Endothelial cell of hepatic sinusoid (primary cell): ENCODE data around the gene SOX18.

Experiments
- in situ Hi-C: cut with HindIII; loops from 2 replicates; pipeline ENCODE4 v1.10.0; 2017; ENCODE audit warnings: low sequenced_read_pairs

SOX18 gene

DNA sequence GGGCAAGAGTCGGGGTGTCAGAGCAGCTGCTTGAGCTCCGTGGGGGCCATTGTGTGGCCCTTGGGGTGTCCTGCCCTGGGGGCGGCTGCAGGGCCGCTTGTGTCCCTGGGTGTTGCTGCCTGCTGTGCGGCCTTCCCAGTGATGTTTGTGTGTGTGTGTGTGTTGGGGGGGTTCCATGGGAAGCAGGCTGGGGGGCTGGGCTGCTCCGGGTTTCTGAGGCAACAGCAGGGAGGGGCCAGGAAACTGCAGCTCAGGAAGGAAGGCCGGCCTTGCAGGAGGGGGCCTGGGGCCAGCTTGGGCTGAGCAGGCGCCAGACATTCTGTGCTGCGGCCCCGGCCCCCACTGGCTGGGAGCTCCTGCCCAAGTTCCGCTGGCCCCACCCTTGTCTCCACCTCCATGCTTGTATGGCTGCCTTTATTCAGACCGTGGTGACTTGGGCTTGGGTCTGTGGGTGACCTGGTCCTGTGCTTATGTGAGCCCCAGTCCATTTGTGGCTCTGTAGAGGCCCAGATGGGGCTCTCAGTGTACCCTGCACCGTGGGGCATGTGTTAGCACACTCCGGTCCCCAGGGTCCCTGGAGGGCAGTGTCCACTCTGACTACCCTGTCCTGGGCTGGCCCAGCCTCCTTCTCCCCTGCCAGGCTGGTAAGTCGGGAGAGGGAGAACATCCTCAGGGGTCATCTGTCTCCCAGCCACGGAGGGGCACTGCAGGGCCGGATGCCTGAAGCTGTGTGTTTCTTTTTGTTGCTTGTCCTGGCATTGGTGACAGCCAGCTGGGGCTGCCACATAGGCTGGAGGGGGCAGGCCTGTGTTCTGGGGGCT, 4.6 kb upstream of the SOX18 start:
- in situ Hi-C loops: loop anchor here (5.0 to 10.0 kb wide), 2 partner anchors 58 to 179 kb away; no protein-coding TSS in a partner anchor

GRCh38 chr20:64052987-64053840, 3.8 kb upstream of the SOX18 start:
- in situ Hi-C loops: loop anchor here (5.0 to 10.0 kb wide), 2 partner anchors 59 to 178 kb away; no protein-coding TSS in a partner anchor

DNA sequence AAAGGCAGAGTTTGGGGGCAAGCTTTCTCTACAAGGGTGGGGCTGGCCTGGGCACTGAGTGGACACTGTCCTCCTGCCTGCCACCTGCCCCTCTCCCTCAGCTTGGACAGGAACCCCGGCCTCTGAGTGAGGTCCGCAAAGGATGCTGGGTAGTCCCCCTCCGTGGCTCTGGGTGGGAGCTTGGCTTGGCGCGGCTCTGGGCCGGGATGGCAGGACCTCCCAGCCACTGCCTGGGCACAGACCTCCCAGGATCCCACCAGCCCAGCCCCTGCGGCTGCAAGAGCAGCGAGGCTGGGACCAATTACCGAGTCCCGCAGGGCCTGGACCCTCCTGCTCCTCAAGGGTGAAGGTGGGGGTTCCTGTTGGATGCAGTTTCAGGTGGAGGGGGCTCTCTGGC, 2.9 kb upstream of the SOX18 start:
- in situ Hi-C loops: loop anchor here (5.0 to 10.0 kb wide), 2 partner anchors 60 to 178 kb away; no protein-coding TSS in a partner anchor

GRCh38 chr20:64051561-64052325, 2.3 kb upstream of the SOX18 start:
- in situ Hi-C loops: loop anchor here (5.0 to 10.0 kb wide), 2 partner anchors 61 to 177 kb away; no protein-coding TSS in a partner anchor

DNA sequence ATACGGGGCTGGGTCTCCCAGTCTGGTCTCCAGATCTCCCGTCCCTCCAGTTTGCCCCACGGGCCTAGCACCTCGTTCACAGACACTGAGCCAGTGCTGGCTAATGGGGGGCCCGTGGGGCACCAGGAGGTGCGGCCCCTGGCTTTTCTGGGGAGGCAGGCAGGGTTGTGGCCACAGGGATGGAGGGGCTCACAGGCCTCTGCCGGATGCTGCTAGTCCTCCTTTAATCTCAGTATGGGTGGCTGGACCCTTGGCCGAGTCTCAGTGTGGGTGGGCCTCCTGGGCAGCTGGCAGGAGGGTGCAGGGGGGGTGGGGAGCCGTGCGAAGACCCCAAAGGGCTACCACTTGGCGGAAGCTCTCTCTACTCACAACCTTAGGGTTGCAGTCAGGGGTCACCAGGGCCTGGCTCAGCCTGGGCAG, 1.6 kb upstream of the SOX18 start:
- in situ Hi-C loops: loop anchor here (5.0 to 10.0 kb wide), 2 partner anchors 61 to 176 kb away; no protein-coding TSS in a partner anchor

- in situ Hi-C loops: loop anchor here (5.0 to 10.0 kb wide), 2 partner anchors 62 to 176 kb away; no protein-coding TSS in a partner anchor
Observed at GRCh38 chr20:64050261-64051032, 1.0 kb upstream of the SOX18 start.

- in situ Hi-C loops: loop anchor here (5.0 to 10.0 kb wide), 2 partner anchors 62 to 175 kb away; no protein-coding TSS in a partner anchor
Observed at GRCh38 chr20:64049878-64050260, 430 bp upstream of the SOX18 start.

DNA sequence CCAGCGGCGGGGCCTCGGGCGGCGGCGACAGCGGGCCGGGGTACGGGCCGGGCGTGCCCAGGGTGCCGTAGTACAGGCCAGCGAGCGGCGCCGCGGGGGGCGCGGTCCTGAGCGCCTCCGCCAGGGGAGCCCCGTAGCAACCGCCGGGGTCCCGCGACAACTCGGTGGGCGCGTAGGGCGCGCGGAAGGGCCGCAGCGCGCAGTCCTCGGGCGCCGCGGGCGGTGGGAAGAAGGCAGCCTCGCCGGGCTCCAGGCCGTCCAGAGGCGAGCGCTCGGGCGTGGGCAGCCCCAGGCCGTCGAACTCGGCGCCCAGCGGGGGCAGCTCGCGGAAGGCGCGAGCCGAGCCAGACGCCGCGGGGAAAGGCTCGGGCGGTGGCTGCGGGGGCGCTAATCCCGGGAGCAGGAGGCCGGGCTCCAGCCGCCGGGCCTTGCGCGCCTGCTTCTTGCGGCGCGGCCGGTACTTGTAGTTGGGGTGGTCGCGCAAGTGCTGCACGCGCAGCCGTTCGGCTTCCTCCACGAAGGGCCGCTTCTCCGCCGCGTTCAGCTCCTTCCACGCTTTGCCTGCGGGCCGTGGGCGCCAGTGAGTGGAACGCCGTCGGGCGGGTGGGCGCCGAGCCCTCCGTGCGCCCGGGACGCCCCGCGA, 916 bp downstream of the SOX18 start:
- in situ Hi-C loops: no loop called here

- in situ Hi-C loops: no loop called here
Observed at GRCh38 chr20:64047968-64048401, 1.5 kb downstream of the SOX18 start.

GRCh38 chr20:64047046-64047389, 2.4 kb downstream of the SOX18 start:
- in situ Hi-C loops: no loop called here

- in situ Hi-C loops: no loop called here
Observed at GRCh38 chr20:64045346-64046011, 4.0 kb downstream of the SOX18 start.

- in situ Hi-C loops: no loop called here
Observed at GRCh38 chr20:64044484-64045247, 4.8 kb downstream of the SOX18 start.

DNA sequence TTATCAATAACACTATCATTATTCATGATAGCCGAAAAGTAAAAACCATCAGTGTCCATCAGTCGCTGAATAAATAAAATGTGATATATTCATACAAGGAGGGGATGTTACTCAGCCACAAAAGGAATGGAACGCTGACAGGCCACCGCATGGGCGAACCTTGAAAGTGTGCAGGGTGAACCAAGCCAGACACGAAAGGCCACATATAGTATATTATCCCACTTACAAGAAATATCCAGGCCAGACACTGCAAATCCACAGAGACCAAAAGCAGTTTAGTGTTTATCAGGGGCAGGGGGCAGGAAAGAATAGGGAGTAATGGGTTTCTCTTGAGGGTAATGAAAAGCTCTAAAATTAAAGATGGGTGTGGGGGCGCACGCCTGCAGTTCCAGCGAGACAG, 5.7 kb downstream of the SOX18 start:
- in situ Hi-C loops: no loop called here

DNA sequence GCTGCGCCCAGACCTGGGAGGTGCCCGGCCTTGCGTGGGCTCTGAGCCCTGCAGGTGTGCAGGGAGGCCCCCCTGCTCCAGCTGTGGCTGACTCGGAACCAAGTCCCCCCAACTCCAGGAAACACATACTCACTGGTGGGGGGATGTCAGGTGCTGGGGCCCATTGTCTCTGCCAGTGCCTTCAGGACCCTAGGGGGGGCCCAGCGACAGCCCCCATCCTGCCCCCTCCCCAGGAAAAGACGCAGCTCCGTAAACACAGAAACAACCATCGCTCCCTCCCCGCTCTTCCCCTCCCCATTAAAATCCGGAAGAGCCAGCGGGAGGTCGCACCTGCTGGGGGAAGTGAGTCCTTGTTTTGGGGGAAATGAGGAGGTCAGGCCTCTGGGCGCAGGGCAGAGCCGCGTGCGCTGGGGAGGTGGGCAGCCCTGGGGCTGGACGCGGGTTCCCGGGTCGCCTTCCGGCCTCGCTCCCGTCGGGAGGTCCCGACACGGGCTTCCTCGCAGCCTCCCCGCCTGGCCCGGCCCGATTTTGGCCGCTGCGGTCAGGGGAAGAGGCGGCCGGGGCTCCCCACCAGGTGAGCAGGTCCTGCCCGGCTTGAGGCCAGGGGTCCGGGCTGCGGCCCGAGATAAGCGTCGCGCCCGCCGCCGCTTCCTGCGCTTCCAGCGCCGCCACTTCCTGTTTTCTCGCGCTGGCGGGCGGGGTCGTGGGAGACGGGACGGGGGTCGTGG, 7.2 kb downstream of the SOX18 start:
- in situ Hi-C loops: no loop called here

DNA sequence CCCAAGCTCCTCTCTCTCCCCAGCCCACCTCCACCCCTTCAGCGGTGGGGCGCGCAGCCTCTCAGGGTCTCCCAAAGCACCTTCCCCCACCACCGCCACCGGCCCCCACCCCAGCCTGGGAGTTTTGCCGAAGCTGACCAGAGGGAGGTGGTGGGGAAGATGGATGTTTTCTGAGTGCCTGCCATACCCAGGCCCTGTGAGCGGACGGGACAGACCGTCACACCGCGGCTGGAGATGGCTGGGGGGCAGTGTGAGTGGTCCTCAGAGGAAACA, 7.7 kb downstream of the SOX18 start:
- in situ Hi-C loops: no loop called here

DNA sequence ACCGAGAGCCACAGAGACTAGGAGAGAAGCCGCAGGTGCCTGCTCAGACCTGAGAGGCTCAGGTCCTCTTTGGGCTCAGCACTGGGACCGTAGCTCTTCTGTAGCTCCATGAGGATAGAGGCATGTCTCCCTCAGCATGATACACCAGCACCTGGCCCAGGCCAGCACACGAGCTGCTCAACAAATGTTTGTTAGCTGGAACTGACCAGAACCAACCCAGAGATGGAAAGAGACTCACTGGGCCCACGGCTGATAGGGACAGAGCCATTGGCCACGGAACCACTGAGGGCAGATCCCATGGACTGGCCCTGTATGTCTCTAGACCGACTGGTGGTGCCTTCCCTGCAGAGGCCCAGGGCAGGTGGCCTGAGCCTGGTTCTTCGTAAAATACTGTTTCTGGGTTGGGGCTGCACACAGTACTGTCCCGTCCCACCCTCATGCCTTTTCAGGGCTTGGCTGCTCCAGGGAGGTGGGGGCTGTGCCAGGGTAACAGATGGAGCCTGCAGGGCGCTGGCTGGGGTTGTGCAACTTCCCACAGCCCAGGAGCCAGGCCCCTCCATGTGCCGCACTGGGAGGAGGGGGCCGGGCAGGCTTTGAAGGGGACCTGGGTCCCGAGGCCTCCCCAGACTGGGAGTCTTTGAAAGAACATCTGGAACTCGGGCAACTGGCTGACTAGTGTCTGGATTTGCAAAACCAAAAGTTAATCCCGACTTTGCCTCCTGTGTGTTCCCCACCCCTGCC, 8.2 kb downstream of the SOX18 start:
- in situ Hi-C loops: no loop called here
